IgD-negative memory B cell (primary cell): ENCODE measurements around the gene NMUR1. TPM values are rescaled to one million over a fixed set of nuclear protein-coding genes. Genes with fewer than 3 reads are reported as not detected.

Experiments
- H3K27ac Mint-ChIP-seq, 3 donors: one replicate each; pipeline ENCODE4 v1.8.0; 2020 to 2022; ENCODE audit warnings: mild to moderate bottlenecking in 3 of 3, mixed read lengths in 3 of 3, moderate library complexity in 1 of 3
- H3K27me3 Mint-ChIP-seq: one replicate; pipeline ENCODE4 v1.8.0; 2021; ENCODE audit warnings: mixed read lengths
- H3K36me3 Mint-ChIP-seq: one replicate; pipeline ENCODE4 v1.8.0; 2020; ENCODE audit warnings: mild to moderate bottlenecking, mixed read lengths
- H3K4me1 Mint-ChIP-seq, 3 donors: one replicate each; pipeline ENCODE4 v1.8.0; 2020 to 2022; ENCODE audit warnings: mixed read lengths in 3 of 3, mild to moderate bottlenecking in 1 of 3
- H3K4me3 Mint-ChIP-seq, 4 donors: one replicate each; pipeline ENCODE4 v1.8.0; 2020 to 2022; ENCODE audit warnings: mild to moderate bottlenecking in 4 of 4, mixed read lengths in 4 of 4, moderate library complexity in 3 of 4
- H3K9me3 Mint-ChIP-seq, 3 donors: one replicate each; pipeline ENCODE4 v1.8.0; 2020 to 2021; ENCODE audit warnings: mixed read lengths in 3 of 3, mild to moderate bottlenecking in 1 of 3
- polyA plus RNA-seq: library from polyadenylated mRNA; unstranded; fragments of 300-500 nt; fragmentation: Illumina TruSeq; gene quantifications from one replicate; pipeline ENCODE4 v1.2.3, GENCODE V29; 2021

NMUR1 gene
- polyA plus RNA-seq, 1 donor from 2014 or later: 0.33 TPM

- H3K9me3 Mint-ChIP-seq: no peaks in the 10 kb centered on the region
- H3K36me3 Mint-ChIP-seq: no peaks in the 10 kb centered on the region
- H3K4me1 Mint-ChIP-seq: no peaks in the 10 kb centered on the region
- H3K27ac Mint-ChIP-seq: no peak overlapping the region
- no peak overlapping the region for H3K4me3 Mint-ChIP-seq
- H3K27me3 Mint-ChIP-seq: peaks cover 2% of the 10 kb centered on the region
Observed at GRCh38 chr2:231494669-231495068, 35.6 kb downstream of the NMUR1 start.

- Mint-ChIP-seq H3K36me3 (peaks cover 1% of the 10 kb centered on the region), H3K27ac (peak overlapping the region in 1 of 3 donors; percentile 32), H3K4me3 (peak overlapping the region in 1 of 4 donors; percentile 48), H3K4me1 (no peaks in the 10 kb centered on the region), H3K27me3 (peaks cover 2% of the 10 kb centered on the region), H3K9me3 (no peaks in the 10 kb centered on the region)
Observed at GRCh38 chr2:231490801-231491200, 39.4 kb downstream of the NMUR1 start.

GRCh38 chr2:231489990-231490389 lies 40.3 kb downstream of the NMUR1 start:
- Mint-ChIP-seq H3K36me3 (peaks cover 1% of the 10 kb centered on the region), H3K4me3 (no peak overlapping the region), H3K9me3 (no peaks in the 10 kb centered on the region), H3K4me1 (no peaks in the 10 kb centered on the region), H3K27me3 (peaks cover 2% of the 10 kb centered on the region), H3K27ac (no peak overlapping the region)

GRCh38 chr2:231488331-231488730 lies 41.9 kb downstream of the NMUR1 start:
- Mint-ChIP-seq H3K27me3 (peaks cover 2% of the 10 kb centered on the region), H3K27ac (no peak overlapping the region), H3K9me3 (no peaks in the 10 kb centered on the region), H3K36me3 (peaks cover 1% of the 10 kb centered on the region), H3K4me3 (no peak overlapping the region), H3K4me1 (no peaks in the 10 kb centered on the region)

GRCh38 chr2:231486851-231487596 lies 43.2 kb downstream of the NMUR1 start:
- no peak overlapping the region for H3K4me3 Mint-ChIP-seq
- H3K27ac Mint-ChIP-seq: no peak overlapping the region
- peaks cover 1% of the 10 kb centered on the region for H3K36me3 Mint-ChIP-seq
- no peaks in the 10 kb centered on the region for H3K27me3 Mint-ChIP-seq
- no peaks in the 10 kb centered on the region for H3K9me3 Mint-ChIP-seq
- H3K4me1 Mint-ChIP-seq: peaks cover 0 to 4% (median 3%) of the 10 kb centered on the region in 3 donors

- Mint-ChIP-seq H3K36me3 (peaks cover 2% of the 10 kb centered on the region), H3K9me3 (no peaks in the 10 kb centered on the region), H3K4me3 (peak overlapping the region; percentile 69 to 92 (median 84)), H3K27ac (peak overlapping the region; percentile 67 to 82 (median 80)), H3K4me1 (peaks cover 3 to 4% (median 3%) of the 10 kb centered on the region in 3 donors), H3K27me3 (no peaks in the 10 kb centered on the region)
Observed at GRCh38 chr2:231483398-231484329, 46.6 kb downstream of the NMUR1 start.

GRCh38 chr2:231482806-231483391 lies 47.3 kb downstream of the NMUR1 start:
- peak overlapping the region; percentile 69 to 92 (median 80) for H3K4me3 Mint-ChIP-seq
- no peaks in the 10 kb centered on the region for H3K9me3 Mint-ChIP-seq
- peaks cover 2% of the 10 kb centered on the region for H3K36me3 Mint-ChIP-seq
- H3K27ac Mint-ChIP-seq: peak overlapping the region; percentile 67 to 82 (median 80)
- no peaks in the 10 kb centered on the region for H3K27me3 Mint-ChIP-seq
- H3K4me1 Mint-ChIP-seq: peaks cover 3 to 5% (median 4%) of the 10 kb centered on the region in 3 donors

- peaks cover 3 to 5% (median 4%) of the 10 kb centered on the region in 3 donors for H3K4me1 Mint-ChIP-seq
- H3K27me3 Mint-ChIP-seq: no peaks in the 10 kb centered on the region
- peaks cover 3% of the 10 kb centered on the region for H3K36me3 Mint-ChIP-seq
- H3K4me3 Mint-ChIP-seq: peak overlapping the region in 1 of 4 donors; percentile 48
- H3K9me3 Mint-ChIP-seq: no peaks in the 10 kb centered on the region
- H3K27ac Mint-ChIP-seq: no peak overlapping the region
Observed at GRCh38 chr2:231480781-231481180, 49.5 kb downstream of the NMUR1 start.

GRCh38 chr2:231479455-231479854 lies 50.8 kb downstream of the NMUR1 start:
- no peak overlapping the region for H3K4me3 Mint-ChIP-seq
- H3K36me3 Mint-ChIP-seq: peaks cover 3% of the 10 kb centered on the region
- peaks cover 3 to 5% (median 4%) of the 10 kb centered on the region in 3 donors for H3K4me1 Mint-ChIP-seq
- H3K9me3 Mint-ChIP-seq: no peaks in the 10 kb centered on the region
- H3K27ac Mint-ChIP-seq: no peak overlapping the region
- no peaks in the 10 kb centered on the region for H3K27me3 Mint-ChIP-seq

GRCh38 chr2:231476920-231477319 lies 53.3 kb downstream of the NMUR1 start:
- Mint-ChIP-seq H3K36me3 (peaks cover 3% of the 10 kb centered on the region), H3K9me3 (no peaks in the 10 kb centered on the region), H3K27ac (no peak overlapping the region), H3K4me1 (peaks cover 0 to 7% (median 0%) of the 10 kb centered on the region in 3 donors), H3K27me3 (peaks cover 2% of the 10 kb centered on the region), H3K4me3 (no peak overlapping the region)

GRCh38 chr2:231475965-231476364 lies 54.3 kb downstream of the NMUR1 start:
- H3K4me3 Mint-ChIP-seq: no peak overlapping the region
- no peak overlapping the region for H3K27ac Mint-ChIP-seq
- no peaks in the 10 kb centered on the region for H3K9me3 Mint-ChIP-seq
- H3K27me3 Mint-ChIP-seq: peaks cover 2% of the 10 kb centered on the region
- peaks cover 3% of the 10 kb centered on the region for H3K36me3 Mint-ChIP-seq
- peaks cover 0 to 7% (median 0%) of the 10 kb centered on the region in 3 donors for H3K4me1 Mint-ChIP-seq

Other genes starting within 250 kb of the NMUR1 start
- gene B3GNT7, start 134.7 kb downstream of the NMUR1 start, polyA plus RNA-seq: 3.3 TPM
- gene NCL, start 66.0 kb downstream of the NMUR1 start, polyA plus RNA-seq: 523 TPM
- not detected for gene TEX44, start 62.4 kb upstream of the NMUR1 start, polyA plus RNA-seq
- gene PTMA, start 178.1 kb upstream of the NMUR1 start, polyA plus RNA-seq: 2,664 TPM